T-helper 2 cell (primary cell): ENCODE data around the gene KRT84.
A peak's percentile ranks its signal among the peaks of the same experiment; 100 is the strongest.
"Not testable (repeated sequence)": the region's sequence is repeated elsewhere in the genome, so short reads cannot be mapped to it uniquely, and the experiment has no call there.

ENCODE experiments used
- DNase-seq, 5 experiments: peaks; one replicate each; pipeline versions ENCODE4 v3.0.0 to v3.0.0-alpha.2; 2012 to 2022

The KRT84 gene

DNA sequence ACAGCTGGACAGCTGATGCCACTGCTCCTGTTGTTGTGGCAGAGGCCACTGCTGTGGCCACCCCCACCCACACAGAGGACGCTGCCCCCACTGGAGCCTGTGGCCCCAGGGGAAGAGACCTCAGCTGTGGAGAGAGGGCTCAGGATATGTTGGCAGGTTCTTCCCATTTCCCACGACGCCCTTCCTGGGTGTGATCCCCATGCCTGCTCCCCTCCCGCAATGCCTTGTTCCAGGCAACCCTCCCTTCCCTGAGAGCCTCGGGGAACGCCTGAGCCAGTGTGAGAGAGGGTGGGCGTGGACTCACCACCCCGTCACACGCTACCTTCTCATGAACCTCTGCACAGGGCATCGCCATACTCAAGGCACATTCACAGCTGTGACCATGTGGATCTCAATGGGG is 26.4 kb upstream of the KRT84 start:
- no peak for DNase-seq

DNA sequence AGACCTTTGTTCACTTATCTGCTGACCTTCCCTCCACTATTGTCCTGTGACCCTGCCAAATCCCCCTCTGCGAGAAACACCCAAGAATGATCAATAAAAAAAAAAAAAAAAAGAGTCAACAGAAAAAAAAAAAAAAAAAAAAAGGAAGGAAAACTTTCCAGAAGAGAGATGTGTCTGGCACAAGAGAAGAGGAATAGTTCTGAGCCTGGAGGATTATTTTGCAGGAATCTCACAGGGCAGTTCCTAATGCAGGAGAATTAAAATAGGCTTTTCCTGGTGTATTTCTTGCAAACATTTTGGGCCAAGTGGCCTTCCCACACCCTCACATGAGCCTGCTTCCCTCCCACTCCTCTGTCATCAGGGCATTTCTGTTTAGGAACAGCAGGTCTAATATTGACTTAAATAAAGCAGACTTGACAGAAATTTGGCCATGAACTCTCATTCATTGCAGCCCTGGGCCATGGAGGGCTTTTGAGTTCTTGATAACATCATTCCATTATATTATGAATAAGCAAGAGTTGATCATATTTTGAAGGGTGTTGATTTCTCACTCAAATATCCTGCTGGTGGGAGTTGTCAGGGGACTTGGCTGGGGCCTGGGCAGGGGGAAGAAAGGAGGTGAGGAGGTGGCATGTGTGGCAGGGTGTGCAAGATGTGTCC is 25.3 kb upstream of the KRT84 start:
- not testable (repeated sequence) for DNase-seq

DNA sequence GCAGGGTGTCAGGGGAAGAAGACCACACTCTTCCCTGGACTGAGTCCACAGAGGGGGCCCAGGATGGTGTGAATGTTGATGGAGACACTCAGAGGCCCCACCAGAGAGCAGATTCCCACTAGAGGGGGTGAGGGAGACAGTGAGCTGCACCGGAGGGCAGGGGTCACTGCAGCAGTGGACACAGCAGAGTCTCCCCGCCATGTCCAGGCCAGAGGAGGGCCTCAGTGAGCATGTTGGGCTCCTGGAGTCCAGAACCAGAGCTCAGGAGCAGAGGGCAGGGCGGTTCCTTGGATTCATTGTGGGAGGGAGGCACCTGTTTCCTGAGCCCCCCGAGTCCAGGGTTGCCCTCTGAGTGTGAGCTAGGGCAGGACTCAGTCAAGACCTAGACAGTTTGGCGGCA is 22.5 kb upstream of the KRT84 start:
- no peak for DNase-seq

DNA sequence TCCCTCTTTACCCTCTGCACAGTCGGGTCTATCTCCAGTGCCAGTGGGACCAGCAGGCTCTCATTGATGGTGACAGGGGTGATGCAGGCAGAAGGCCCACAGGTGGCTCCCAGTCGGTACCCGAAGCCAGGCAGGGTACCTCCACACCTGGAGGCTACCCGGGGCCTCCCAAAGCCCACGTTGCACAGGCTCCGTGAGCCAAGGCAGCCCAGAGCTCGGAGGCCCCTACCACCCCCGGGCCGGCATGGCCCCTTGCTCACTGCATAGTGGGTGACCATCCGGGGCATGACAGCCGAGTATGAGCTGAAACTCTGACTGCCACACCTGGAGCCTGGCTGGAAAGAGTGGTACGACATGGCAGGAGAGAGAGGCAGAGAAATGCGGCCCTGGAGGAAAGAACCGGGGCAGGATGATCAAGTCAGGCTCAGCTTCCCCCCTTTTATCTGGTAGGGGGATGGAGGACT is 20.5 kb upstream of the KRT84 start, which contains the start of gene KRT82:
KRT82 (minus strand) TSS at position 414 of the 464 bp plus-strand sequence; CDS start at position 356, 58 bp downstream.
- no peak for DNase-seq

DNA sequence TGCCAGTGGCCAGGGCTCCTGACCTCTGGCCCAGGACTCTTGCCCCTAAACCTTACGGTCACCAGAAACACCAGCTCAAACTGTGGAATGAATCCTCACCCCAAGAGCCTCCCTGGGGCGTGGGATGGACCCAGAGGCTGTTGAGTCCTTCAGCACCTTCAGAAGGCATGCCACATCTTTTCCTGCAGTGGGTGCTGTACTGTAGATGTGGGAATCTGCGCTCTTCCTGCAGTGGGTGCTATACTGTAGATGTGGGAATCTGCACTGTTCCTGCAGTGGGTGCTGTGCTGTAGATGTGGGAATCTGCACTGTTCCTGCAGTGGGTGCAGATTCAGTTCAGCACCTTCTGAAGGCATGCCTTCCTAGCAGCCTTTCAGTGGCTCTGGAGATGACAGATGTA is 19.5 kb upstream of the KRT84 start:
- no peak for DNase-seq

DNA sequence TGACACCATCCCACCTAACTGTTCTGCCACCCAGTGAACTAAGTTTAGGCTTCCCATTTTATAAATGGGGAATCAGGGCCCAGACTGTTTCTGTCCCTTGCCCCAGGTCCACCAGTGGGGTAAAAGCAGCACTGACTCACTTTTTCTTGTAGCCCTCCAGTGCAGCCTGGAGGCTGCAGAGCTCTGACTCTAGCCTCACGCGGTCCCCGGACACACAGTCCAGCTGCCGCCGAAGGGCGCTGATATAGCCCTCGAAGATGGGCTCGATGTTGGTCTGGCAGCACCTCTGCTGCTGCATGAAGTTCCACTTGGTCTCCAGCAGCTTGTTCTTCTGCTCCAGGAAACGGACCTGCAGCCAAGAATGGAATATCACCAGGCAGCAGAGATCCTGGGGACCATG is 18.1 kb upstream of the KRT84 start:
- no peak for DNase-seq

DNA sequence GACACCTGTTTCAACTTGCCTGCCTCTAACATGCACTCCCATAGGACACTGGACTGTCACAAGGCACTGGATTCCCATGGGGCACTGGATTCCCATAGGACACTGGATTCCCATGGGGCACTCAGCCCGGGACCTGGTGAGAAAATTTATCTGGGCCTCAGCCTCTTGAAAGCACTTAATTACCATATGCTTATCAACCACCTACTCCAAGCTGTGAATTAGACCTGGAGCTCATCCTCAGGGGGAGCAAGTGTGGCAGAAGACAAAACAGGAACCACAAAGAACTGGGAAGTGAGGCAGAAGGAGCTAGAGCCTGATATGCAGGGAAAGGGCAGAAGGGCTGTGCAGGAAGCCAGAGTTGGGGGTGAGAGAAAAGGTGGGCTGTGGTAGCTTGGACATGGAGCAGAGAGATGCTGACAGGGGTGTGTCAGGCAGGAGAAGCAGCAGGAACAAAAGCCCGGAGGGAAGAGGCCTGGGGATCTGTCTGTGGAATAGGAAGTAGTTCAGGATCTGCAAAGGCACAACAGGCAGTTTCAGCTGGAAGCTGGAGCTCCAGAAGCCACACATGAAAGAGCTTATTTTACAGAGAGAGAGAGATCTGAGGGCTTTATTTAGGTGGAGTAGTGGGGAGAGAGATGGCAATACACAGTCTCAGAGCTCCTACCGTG is 17.6 kb upstream of the KRT84 start:
- DNase-seq: no peak

DNA sequence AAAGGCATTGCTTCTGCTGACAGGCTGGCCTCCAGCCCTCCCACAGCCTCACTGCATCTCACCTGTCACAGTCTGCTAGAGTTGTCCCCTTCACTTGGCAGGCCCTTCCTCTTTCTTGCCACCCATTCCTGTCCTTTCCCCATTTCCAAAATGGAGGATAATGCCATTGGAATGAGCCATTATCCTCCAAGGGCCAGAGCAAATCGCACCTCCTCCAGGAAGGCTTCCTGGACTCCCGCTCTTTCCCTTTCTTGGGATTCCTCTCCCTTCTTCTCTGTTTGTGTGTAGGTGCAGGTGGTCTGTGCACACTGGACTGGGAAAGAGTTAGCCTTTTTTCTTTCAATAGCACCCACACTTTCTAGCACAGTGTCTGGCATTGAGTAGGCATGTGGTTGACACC is 16.9 kb upstream of the KRT84 start:
- no peak for DNase-seq

DNA sequence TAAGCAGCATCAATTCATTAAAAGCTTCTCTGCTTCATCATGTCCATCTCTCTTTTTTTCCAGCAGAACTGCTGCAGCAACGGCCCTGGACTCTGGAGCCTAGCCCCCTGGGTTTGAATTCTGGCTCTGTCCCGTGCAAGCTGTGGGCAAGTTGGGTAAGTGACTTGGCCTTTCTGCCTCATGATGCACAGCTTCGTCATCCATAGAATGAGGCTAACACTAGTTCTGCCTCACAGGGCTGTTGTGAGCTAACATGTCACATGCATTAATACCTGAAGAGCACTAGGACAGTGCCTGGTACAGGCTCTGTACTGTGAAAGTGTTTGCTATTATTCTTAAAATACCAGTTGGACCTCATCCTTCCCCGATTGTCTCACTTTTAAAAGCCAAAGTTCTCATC is 16.5 kb upstream of the KRT84 start:
- DNase-seq: no peak

DNA sequence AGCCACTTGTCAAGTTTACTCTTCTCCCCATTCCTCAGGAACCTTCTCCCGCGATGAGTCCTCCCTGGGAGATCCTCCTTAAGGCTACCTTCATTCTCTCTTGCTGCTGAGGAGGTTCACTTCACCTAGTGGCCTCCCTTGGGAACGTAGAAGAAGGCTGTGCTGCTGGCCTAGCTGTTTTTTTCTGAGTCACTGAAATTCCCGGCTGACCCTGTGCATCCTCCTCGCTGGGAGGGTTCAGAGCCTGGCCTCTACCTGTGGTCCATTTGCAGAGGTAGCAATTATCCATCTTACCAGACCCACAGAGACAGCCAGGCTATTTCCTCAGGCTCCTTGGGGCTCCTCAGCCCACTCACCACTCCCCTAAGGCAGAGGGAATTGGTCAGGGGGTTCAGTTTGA is 16.1 kb upstream of the KRT84 start:
- DNase-seq: no peak

DNA sequence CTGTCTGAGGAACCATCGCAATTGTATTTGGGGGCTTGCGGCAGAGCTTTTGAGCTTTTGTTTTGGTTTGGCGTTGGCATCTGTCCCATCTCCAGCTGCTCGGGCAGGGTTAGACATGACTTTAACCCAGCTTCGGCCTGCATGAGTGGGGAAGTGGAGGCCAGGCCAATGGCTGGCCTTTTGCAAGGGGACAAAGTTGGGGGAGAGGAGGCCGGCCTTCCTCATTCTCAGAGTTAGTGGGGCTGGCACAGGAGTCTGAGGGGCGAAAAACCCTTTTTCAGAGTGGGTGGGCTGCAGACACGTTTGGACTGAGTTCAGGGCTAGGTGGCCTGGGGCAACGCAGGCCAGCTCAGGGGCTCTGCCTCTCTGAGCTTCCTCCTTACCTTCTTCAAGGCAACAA is 15.5 kb upstream of the KRT84 start:
- no peak for DNase-seq

DNA sequence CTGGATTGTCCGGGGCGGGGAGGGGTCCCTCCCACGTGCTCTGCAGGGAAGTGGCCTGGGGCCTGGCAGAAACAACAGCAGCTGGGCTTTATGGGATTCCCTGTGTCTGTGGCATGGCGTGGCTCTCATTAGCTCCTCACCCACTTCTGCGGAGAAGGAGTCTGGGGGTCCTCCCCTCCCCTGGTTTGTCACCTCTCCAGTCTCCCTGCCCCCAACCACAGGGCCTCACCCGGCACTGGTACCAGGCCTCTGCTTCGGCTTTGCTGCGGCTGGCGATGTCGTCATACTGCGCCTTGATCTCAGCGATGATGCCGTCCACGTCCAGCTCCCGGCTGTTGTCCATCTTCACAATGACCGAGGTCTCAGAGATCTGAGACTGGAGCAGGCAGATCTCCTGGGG is 14.3 kb upstream of the KRT84 start:
- no peak for DNase-seq

DNA sequence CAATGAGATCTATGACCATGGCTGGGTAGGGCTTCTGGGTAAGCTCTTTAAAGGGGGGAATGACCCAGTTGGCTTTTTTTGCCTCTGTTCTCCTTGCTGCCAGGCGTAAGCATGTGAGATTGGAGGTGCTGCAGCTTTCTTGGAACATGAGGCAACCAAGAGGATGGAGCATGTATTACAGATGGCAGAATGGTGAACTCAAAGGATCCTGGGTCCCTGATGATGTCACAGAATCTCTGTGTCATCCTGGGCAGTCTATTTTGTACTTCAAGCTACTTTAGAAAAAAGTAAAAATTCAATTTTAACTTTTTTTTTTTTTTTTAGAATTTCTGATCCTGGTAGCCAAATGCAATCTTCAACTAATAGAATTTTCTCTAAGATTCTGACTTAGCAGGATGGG is 12.7 kb upstream of the KRT84 start:
- DNase-seq: no peak

DNA sequence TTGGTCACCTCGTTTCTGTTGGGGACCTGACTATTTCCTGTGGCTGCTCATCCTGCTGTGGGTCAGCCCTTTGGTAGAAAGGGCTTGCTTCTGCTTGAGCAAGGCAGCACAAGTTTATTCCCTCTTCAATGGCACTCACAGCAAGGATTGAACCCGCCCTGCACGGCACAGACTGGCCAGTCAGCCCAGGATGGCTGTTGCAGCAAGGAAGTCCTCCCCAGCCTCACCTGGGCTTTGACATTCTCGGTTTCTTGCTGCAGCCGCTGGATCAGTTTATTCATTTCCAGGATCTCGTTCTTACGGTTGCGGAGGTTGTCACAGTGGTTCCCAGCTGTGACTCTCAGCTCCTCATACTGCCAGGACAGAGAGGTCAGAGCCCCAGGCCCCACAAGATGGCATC is 11.2 kb upstream of the KRT84 start:
- DNase-seq: no peak

DNA sequence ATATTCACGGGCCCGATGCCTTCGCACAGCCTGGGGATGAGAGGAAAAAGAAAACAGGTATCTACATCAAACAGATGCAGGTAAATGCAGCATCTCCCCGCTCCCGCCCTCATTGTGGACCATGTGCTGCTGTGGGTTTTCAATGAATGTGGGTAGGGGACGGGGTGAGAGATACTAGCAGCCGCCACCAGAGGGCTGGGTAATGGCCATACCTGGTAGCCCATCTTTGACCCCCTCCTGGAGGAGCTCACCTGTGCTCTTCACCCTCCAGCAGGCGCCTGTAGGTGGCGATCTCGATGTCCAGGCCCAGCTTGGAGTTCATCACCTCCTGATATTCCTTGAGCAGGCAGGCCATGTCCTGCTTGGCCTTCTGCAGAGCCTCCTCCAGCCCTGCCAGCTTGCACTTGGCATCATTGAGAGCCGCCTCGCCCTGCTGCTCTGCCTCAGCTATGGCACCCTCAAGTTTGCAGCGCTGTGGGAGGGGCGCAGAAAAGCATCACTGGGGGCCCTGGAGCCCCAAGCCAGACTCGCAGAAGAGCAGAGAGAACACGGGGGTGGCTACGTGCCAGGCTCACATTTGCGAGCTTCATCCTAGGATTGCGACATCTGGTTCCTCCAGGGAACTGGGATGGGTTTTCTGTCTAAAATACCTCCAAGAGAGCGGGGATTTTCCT is 10.4 kb upstream of the KRT84 start:
- DNase-seq: no peak

DNA sequence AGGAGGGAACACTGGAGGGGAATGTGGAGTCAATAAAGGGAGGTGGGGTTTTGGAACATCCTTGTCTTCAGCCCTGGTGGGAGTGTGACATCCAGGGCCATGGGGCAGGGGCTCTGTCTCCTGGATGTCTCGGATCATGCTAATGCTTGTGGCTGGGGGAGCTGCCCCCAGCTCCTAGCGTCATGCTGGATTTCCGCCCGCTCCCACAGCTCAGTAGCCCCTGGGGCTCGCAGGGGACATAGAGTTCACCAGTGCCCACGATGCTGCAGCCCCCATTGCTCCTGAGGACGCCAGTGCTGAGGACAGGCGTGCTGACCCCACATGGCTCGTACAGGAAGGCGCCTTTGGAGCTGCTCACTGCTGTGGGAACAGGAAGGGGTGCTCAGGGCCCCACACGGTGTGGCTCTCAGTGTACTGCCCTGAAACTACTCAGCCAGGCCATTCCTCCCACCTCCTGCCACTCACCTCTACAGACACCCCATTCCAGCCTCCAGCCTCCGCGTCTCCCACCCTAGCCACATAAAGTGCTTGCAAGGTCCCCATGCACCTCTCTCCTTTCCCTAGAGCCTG is 9.5 kb upstream of the KRT84 start:
- no peak for DNase-seq

DNA sequence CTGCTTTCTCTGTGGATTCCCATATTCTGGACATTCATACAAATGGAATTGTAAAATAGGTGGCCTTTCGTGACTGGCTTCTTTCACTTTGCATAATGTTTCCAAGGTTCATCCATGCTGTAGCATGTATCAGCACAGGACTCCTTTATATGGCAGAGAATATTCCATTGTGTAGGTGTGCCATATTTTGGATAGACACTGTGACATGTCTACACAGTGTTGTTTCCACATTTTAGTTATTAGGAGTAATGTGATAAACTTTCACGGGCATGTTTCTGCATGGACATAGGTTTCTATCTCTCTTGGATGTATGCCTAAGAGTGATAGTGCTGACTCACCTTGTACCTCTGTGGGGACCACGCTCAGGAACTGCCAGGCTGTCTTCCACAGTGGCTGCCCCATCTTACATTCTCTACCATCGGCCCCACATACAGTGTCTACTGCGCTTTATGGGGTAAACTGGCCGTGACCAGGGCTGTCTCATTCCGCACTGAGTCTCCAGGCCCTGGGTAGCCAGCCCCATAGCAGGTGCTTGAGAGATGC is 7.1 kb upstream of the KRT84 start:
- DNase-seq: no peak

DNA sequence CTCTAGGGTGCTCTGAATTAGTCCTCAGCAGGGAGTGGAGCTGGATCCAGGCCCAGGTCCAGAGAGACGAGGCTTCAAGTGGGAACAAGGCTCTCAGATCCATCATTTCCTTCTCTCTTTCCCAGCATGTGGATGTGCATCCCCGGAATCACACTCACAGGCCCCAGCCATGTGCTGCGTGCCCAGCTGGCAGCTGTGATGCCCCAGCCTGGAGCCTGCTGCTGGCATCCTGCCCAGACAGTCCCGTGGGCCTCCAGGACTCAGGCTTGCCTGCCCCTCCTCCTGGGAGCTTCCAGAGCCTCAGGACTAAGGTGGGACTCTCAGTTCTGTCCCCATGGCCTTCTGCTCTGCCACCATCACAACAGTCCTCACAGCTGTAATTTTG is 6.2 kb upstream of the KRT84 start:
- DNase-seq: no peak

DNA sequence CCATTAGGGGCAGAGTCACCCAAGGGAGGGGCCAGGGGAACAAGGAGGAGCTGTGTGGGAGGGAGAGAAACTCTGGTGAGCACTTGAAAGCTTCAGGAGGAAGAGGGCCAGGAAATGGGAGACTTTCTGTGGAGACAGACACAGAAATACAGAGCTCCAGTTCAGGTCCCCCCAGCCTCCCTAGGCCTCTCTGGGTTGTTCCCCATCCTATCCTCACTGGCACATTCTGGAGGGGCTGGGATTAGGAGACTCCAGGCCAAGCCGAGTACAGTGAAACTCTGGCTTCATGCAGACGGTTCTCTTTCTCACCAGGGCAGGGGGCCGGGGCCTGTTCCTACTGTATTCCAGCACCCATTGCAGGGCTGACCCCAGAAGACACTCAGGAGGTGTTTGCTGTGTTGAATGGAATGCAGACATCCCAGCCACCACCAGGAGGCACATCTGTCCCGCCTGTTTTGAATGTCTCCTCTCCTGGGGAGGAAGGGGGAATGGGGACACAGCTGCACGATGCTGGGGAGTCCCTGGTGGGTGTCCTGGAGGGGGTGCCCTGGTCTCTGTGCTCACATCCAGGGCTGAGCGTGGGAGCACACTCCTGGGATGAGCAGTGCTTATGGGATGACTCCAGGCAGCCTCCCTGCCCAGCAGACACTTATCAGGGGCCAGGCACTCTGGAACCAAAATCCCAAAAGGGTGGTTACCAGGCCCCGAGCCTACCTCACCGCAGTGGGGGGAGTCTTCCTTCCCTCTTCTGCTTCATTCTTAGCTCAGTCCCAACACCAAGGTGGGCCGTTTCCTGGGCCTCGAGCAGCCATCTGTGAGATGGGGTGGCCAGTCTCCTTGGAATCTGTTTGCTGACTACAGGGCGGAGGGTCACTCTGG is 5.5 kb upstream of the KRT84 start:
- DNase-seq: peak in 1 of 5 experiments; percentile 6

DNA sequence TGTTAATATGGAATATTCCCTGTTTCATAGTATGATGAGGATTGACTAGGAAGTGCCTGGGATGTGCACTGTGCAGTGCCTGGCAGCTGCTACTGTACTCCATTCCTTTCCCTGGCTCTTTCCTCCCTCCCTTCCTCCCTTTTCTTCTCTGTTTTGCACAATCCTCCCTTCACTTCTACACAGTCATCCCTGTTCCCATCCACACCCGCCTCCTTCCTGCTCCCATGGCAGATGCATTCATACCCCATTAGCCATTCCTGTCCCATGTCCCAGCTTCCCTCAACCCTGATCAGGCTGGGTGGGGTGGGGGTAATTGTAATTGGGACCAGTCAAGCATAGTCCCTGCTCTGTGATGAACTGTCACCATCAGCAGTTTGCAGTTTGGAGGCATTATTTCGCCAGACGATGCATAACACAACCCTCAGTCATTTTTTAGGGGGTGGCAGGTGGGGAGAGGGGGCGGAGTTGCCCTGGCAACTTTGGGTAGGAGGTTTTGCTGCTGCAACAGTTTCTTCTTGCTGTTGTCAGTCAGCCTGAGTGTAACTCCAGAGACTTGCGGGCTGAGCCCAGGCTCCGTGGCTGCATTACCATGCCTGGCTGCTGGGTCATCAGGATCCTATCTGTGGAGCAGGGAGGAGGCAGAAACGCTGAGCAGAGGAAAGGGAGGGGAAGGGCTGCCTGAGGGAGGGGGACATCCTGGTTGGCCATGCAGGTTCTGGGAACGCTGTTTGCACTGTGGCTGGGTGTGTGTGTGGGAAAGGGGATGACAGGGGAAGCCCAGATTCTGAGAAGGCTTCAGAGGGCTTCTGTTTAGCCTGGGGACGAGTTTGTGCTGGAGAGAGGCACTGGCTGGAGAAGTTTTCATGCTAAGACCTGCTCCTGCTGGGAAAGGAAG is 4.1 kb upstream of the KRT84 start:
- DNase-seq: no peak

DNA sequence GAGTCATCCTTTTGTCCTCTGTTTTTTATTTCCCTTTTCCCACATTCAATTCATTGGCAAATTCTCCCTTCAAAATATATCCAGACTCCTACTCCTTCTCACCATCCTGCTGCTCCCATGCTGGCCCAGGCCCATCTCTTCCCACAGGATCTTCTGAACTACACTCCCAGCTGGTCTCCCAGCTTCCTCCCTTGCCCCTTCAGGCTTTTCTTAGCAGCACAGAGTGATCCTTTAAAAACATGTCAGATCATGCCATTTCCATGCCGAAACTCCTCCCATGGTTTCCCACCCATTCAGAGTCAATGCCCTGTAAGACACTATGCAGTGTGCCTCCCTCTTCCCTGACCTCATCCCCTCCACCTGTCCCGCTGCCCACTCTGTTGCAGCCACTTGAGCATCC is 2.4 kb upstream of the KRT84 start:
- no peak for DNase-seq
